Endodermal cell (in vitro differentiated cells): ENCODE data around the gene SERPINA9. TPM values are rescaled to one million over a fixed set of nuclear protein-coding genes. Genes with fewer than 3 reads are reported as not detected.
"Not testable (repeated sequence)": the region's sequence is repeated elsewhere in the genome, so short reads cannot be mapped to it uniquely, and the experiment has no call there.

Experiments
- DNase-seq: peaks from one replicate; pipeline ENCODE4 v3.0.0-alpha.2; 2017
- H3K27ac ChIP-seq: 2 replicates; pipeline ENCODE4 v1.5.1; 2013; ENCODE audit warnings: mild to moderate bottlenecking, low read depth, low read length, moderate library complexity
- H3K27me3 ChIP-seq: 2 replicates; pipeline ENCODE4 v1.6.1; 2013; ENCODE audit warnings: mild to moderate bottlenecking, low read length, moderate library complexity; ENCODE audit not compliant: insufficient read depth, control insufficient read depth, poor library complexity, severe bottlenecking
- H3K36me3 ChIP-seq: 2 replicates; pipeline ENCODE4 v1.7.0; 2013; ENCODE audit warnings: mild to moderate bottlenecking, low read length, moderate library complexity; ENCODE audit not compliant: control insufficient read depth, insufficient read depth
- H3K4me1 ChIP-seq: one replicate; pipeline ENCODE4 v1.7.0; 2013; ENCODE audit warnings: low read length; ENCODE audit not compliant: control insufficient read depth, insufficient read depth
- H3K4me3 ChIP-seq: 2 replicates; pipeline ENCODE4 v1.5.1; 2013; ENCODE audit warnings: mild to moderate bottlenecking, low read length, moderate library complexity
- H3K9ac ChIP-seq: 2 replicates; pipeline ENCODE4 v1.6.1; 2013; ENCODE audit warnings: mild to moderate bottlenecking, low read length, moderate library complexity; ENCODE audit not compliant: poor library complexity, severe bottlenecking; ENCODE audit errors: extremely low read depth
- H3K9me3 ChIP-seq: 2 replicates; pipeline ENCODE4 v1.6.1; 2013; ENCODE audit warnings: mild to moderate bottlenecking, low read length, moderate library complexity; ENCODE audit not compliant: control insufficient read depth
- H3K27ac Mint-ChIP-seq: 2 replicates; pipeline ENCODE4 v1.8.0; 2020; ENCODE audit warnings: mixed read lengths
- H3K27me3 Mint-ChIP-seq: 2 replicates; pipeline ENCODE4 v1.8.0; 2021; ENCODE audit warnings: mild to moderate bottlenecking, mixed read lengths; ENCODE audit not compliant: insufficient read depth
- H3K36me3 Mint-ChIP-seq: 2 replicates; pipeline ENCODE4 v1.8.0; 2020; ENCODE audit warnings: low read depth, mixed read lengths
- H3K4me1 Mint-ChIP-seq: 2 replicates; pipeline ENCODE4 v1.8.0; 2020; ENCODE audit warnings: mixed read lengths
- H3K4me3 Mint-ChIP-seq: 2 replicates; pipeline ENCODE4 v1.8.0; 2020; ENCODE audit warnings: mild to moderate bottlenecking, moderate library complexity, mixed read lengths
- H3K9me3 Mint-ChIP-seq: 2 replicates; pipeline ENCODE4 v1.8.0; 2020; ENCODE audit warnings: mild to moderate bottlenecking, mixed read lengths
- WGBS, 2 experiments: methylation state at CpG; one replicate each; pipeline versions ENCODE4 v1.1.5 to v1.1.7; 2013; ENCODE audit warnings: missing lambda C conversion rate in 2 of 2, mixed read lengths in 1 of 2; ENCODE audit not compliant: insufficient coverage in 1 of 2, insufficient read length in 1 of 2; 5-methylcytosine and 5-hydroxymethylcytosine counted together
- total RNA-seq, 2 donors: library from RNA; stranded (reverse); fragmentation: NEBNext Ultra II Directional in 1 of 2; extraction: Animal tissue kit (Norgen Biotek cat#: 25700) in 1 of 2; gene quantifications; 2 replicates in 1 of 2; 3 replicates in 1 of 2; pipeline ENCODE4 v1.2.1, GENCODE V29; 2021
- TF ChIP-seq, protein P1 (sequence below): fragments of 200-600 bp; sonication (generic); conservative IDR thresholded peaks from 2 replicates; pipeline ENCODE4 v1.5.0; 2021; ENCODE audit warnings: antibody characterized with exemption, mild to moderate bottlenecking

SERPINA9 gene
- total RNA-seq, 2 donors from 2014 or later, result not detected

GRCh38 chr14:94424371-94424770 lies 51.6 kb downstream of the SERPINA9 start:
- 90 to 94% methylated on average over 3 of the region's 3 CpGs for WGBS, 2 experiments
- no peaks in the 10 kb centered on the region for H3K36me3 ChIP-seq
- no peak overlapping the region for H3K9ac ChIP-seq
- Mint-ChIP-seq H3K4me3 (no peak overlapping the region), H3K4me1 (no peaks in the 10 kb centered on the region), H3K27me3 (peaks cover 6% of the 10 kb centered on the region), H3K36me3 (no peaks in the 10 kb centered on the region), H3K9me3 (peaks cover 9% of the 10 kb centered on the region), H3K27ac (no peak overlapping the region)
- no peak overlapping the region for H3K27ac ChIP-seq
- H3K9me3 ChIP-seq, result no peaks in the 10 kb centered on the region
- no peak overlapping the region for H3K4me3 ChIP-seq
- no peaks in the 10 kb centered on the region for H3K27me3 ChIP-seq
- TF ChIP-seq, protein P1, sequence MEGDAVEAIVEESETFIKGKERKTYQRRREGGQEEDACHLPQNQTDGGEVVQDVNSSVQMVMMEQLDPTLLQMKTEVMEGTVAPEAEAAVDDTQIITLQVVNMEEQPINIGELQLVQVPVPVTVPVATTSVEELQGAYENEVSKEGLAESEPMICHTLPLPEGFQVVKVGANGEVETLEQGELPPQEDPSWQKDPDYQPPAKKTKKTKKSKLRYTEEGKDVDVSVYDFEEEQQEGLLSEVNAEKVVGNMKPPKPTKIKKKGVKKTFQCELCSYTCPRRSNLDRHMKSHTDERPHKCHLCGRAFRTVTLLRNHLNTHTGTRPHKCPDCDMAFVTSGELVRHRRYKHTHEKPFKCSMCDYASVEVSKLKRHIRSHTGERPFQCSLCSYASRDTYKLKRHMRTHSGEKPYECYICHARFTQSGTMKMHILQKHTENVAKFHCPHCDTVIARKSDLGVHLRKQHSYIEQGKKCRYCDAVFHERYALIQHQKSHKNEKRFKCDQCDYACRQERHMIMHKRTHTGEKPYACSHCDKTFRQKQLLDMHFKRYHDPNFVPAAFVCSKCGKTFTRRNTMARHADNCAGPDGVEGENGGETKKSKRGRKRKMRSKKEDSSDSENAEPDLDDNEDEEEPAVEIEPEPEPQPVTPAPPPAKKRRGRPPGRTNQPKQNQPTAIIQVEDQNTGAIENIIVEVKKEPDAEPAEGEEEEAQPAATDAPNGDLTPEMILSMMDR, result no peak
- no peak for DNase-seq
- no peaks in the 10 kb centered on the region for H3K4me1 ChIP-seq

- Histone ChIP-seq H3K9ac (no peak overlapping the region), H3K27me3 (no peaks in the 10 kb centered on the region), H3K4me1 (no peaks in the 10 kb centered on the region), H3K36me3 (no peaks in the 10 kb centered on the region), H3K9me3 (no peaks in the 10 kb centered on the region), H3K4me3 (no peak overlapping the region), H3K27ac (no peak overlapping the region)
- DNase-seq, result peak; percentile 95
- Mint-ChIP-seq H3K9me3 (peaks cover 16% of the 10 kb centered on the region), H3K36me3 (no peaks in the 10 kb centered on the region), H3K27me3 (peaks cover 6% of the 10 kb centered on the region), H3K4me1 (no peaks in the 10 kb centered on the region), H3K27ac (no peak overlapping the region), H3K4me3 (no peak overlapping the region)
- WGBS, 2 experiments, result 19 to 21% methylated on average over 9 to 13 of the region's 13 CpGs
- TF ChIP-seq, protein P1, result peak; percentile 87
Measured at GRCh38 chr14:94423453-94424056, 52.4 kb downstream of the SERPINA9 start.

- H3K27me3 Mint-ChIP-seq, result peaks cover 3% of the 10 kb centered on the region
- Histone ChIP-seq H3K4me1 (no peaks in the 10 kb centered on the region), H3K36me3 (no peaks in the 10 kb centered on the region), H3K9me3 (no peaks in the 10 kb centered on the region), H3K4me3 (no peak overlapping the region), H3K27me3 (no peaks in the 10 kb centered on the region), H3K9ac (no peak overlapping the region), H3K27ac (no peak overlapping the region)
- H3K4me3 Mint-ChIP-seq, result no peak overlapping the region
- TF ChIP-seq, protein P1, result no peak
- peaks cover 24% of the 10 kb centered on the region for H3K9me3 Mint-ChIP-seq
- no peak overlapping the region for H3K27ac Mint-ChIP-seq
- DNase-seq, result no peak
- WGBS, 2 experiments, result 81 to 83% methylated on average over 2 of the region's 2 CpGs
- no peaks in the 10 kb centered on the region for H3K4me1 Mint-ChIP-seq
- H3K36me3 Mint-ChIP-seq, result no peaks in the 10 kb centered on the region
Measured at GRCh38 chr14:94421316-94421715, 54.7 kb downstream of the SERPINA9 start.

- H3K9me3 ChIP-seq, H3K4me1 ChIP-seq, H3K4me3 ChIP-seq, H3K27ac Mint-ChIP-seq, H3K27me3 Mint-ChIP-seq, H3K27ac ChIP-seq, H3K36me3 Mint-ChIP-seq, H3K27me3 ChIP-seq, H3K9ac ChIP-seq, H3K4me1 Mint-ChIP-seq, H3K4me3 Mint-ChIP-seq, H3K36me3 ChIP-seq, DNase-seq: not testable (repeated sequence)
- H3K9me3 Mint-ChIP-seq, result peaks cover 34% of the 10 kb centered on the region
- 85 to 90% methylated on average over 3 of the region's 3 CpGs for WGBS, 2 experiments
Measured at GRCh38 chr14:94417497-94418205, 58.3 kb downstream of the SERPINA9 start.
